SU-DHL-6 (cell line): Measurements from ENCODE around the gene TNPO2.

Source experiments
- H2AFZ ChIP-seq: fragments of 200-600 bp; sonication (generic); 2 replicates; pipeline ENCODE4 v1.6.1; 2014; ENCODE audit warnings: low read depth, mild to moderate bottlenecking, moderate library complexity, mixed read lengths, antibody characterized with exemption, low read length; ENCODE audit not compliant: severe bottlenecking
- H3F3A ChIP-seq: fragments of 200-600 bp; shearing (Covaris generic); 2 replicates; pipeline ENCODE4 v1.6.0; 2016; ENCODE audit warnings: antibody characterized with exemption, mild to moderate bottlenecking; ENCODE audit not compliant: insufficient read depth
- H3K27ac ChIP-seq: fragments of 200-600 bp; sonication (generic); 2 replicates; pipeline ENCODE4 v1.5.1; 2016; ENCODE audit warnings: low read depth, mild to moderate bottlenecking, low read length, moderate library complexity, mixed read lengths
- H3K27me3 ChIP-seq: fragments of 200-600 bp; sonication (generic), shearing (Covaris generic); 2 replicates; pipeline ENCODE4 v1.6.0; 2014; ENCODE audit warnings: mild to moderate bottlenecking, low read length
- H3K36me3 ChIP-seq: fragments of 200-600 bp; sonication (generic); 2 replicates; pipeline ENCODE4 v1.6.1; 2014; ENCODE audit warnings: mild to moderate bottlenecking, low read length, mixed read lengths
- H3K4me2 ChIP-seq: fragments of 300-600, 200-600 bp; shearing (Covaris generic), sonication (generic); 2 replicates; pipeline ENCODE4 v1.6.0; 2014; ENCODE audit warnings: low read length, low read depth, mild to moderate bottlenecking; ENCODE audit not compliant: poor library complexity, severe bottlenecking
- H3K4me3 ChIP-seq: fragments of 200-600 bp; sonication (generic); 2 replicates; pipeline ENCODE4 v1.5.1; 2014; ENCODE audit warnings: antibody characterized with exemption, low read length, mild to moderate bottlenecking, mixed read lengths; ENCODE audit not compliant: insufficient read depth, poor library complexity, severe bottlenecking
- H3K79me2 ChIP-seq: fragments of 200-600 bp; sonication (generic); 2 replicates; pipeline ENCODE4 v1.6.1; 2014; ENCODE audit warnings: mild to moderate bottlenecking, low read length, moderate library complexity; ENCODE audit not compliant: insufficient read depth
- H3K9ac ChIP-seq: fragments of 200-600 bp; sonication (generic); 2 replicates; pipeline ENCODE4 v1.7.0; 2014; ENCODE audit warnings: mild to moderate bottlenecking, low read length
- H3K9me2 ChIP-seq: fragments of 200-600 bp; sonication (generic); replicated peaks from 2 replicates; pipeline ENCODE4 v1.6.1; 2014; ENCODE audit warnings: low read length; ENCODE audit not compliant: insufficient read depth
- H3K9me3 ChIP-seq: fragments of 200-600 bp; sonication (generic); 2 replicates; pipeline ENCODE4 v1.6.1; 2014; ENCODE audit warnings: low read length, mixed read lengths; ENCODE audit not compliant: insufficient read depth
- H4K20me1 ChIP-seq: fragments of 200-600 bp; sonication (generic); 2 replicates; pipeline ENCODE4 v1.6.1; 2014; ENCODE audit warnings: low read depth, mild to moderate bottlenecking, antibody characterized with exemption, low read length, moderate library complexity, mixed read lengths
- CTCF ChIP-seq: fragments of 200-600 bp; sonication (generic); IDR thresholded peaks from one replicate; pipeline ENCODE4 v1.5.1; 2017; ENCODE audit warnings: antibody characterized with exemption, mild to moderate bottlenecking, low read length, moderate library complexity; ENCODE audit not compliant: insufficient read depth, poor library complexity, severe bottlenecking
- EZH2phosphoT487 ChIP-seq: fragments of 200-600 bp; sonication (generic), shearing (Covaris generic); conservative IDR thresholded peaks from 2 replicates; pipeline ENCODE4 v1.6.1; 2018; ENCODE audit warnings: mild to moderate bottlenecking, antibody characterized with exemption, low read length, moderate library complexity, mixed read lengths

The TNPO2 gene

GRCh38 chr19:12676384-12676792 lies 47.3 kb downstream of the TNPO2 start:
- H3F3A ChIP-seq: peaks cover 11% of the 10 kb centered on the region
- no peaks in the 10 kb centered on the region; the same call in 1 of the 2 replicates for H3K36me3 ChIP-seq
- H3K27ac ChIP-seq: no peak overlapping the region
- H2AFZ ChIP-seq: no peak overlapping the region
- H3K9ac ChIP-seq: no peak overlapping the region
- H4K20me1 ChIP-seq: peaks cover 3% of the 10 kb centered on the region; the same call in 1 of the 2 replicates
- peaks cover 16% of the 10 kb centered on the region for H3K79me2 ChIP-seq
- H3K4me2 ChIP-seq: no peak overlapping the region
- H3K9me2 ChIP-seq: no peaks in the 10 kb centered on the region
- TF ChIP-seq CTCF (peak; percentile 82), EZH2phosphoT487 (no peak)
- H3K4me3 ChIP-seq: no peak overlapping the region
- H3K27me3 ChIP-seq: no peaks in the 10 kb centered on the region
- no peaks in the 10 kb centered on the region for H3K9me3 ChIP-seq

DNA sequence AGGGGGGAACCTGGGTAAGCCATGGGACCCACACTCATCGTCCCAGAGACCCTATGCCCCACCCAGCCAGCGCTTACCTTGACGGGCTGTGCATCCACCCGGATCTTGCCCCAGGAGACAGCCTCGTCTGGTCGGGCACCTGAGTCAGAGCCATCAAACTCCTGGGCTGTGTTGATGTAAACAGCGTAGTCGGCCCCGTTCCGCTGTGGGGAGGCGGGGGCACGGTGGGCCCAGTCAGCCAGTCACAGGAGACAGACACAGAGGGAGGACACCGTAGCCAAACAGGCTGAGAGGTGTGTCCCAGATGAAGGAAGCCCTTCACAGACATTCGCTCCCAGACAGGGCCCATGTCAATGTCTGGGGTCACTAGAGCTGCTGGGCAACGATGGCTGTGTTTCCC lies 47.8 kb downstream of the TNPO2 start:
- Histone ChIP-seq H3K4me2 (no peak overlapping the region), H3K27me3 (no peaks in the 10 kb centered on the region), H4K20me1 (peaks cover 3% of the 10 kb centered on the region; the same call in 1 of the 2 replicates), H3K9me2 (no peaks in the 10 kb centered on the region), H3F3A (peaks cover 6% of the 10 kb centered on the region; the same call in 1 of the 2 replicates), H2AFZ (no peak overlapping the region), H3K4me3 (no peak overlapping the region), H3K9ac (no peak overlapping the region), H3K36me3 (no peaks in the 10 kb centered on the region; the same call in 1 of the 2 replicates), H3K79me2 (peaks cover 15% of the 10 kb centered on the region), H3K27ac (no peak overlapping the region), H3K9me3 (no peaks in the 10 kb centered on the region)
- TF ChIP-seq EZH2phosphoT487 (no peak), CTCF (no peak)

- Histone ChIP-seq H3K4me3 (no peak overlapping the region), H3K9me3 (no peaks in the 10 kb centered on the region), H3K27ac (no peak overlapping the region), H3K27me3 (no peaks in the 10 kb centered on the region), H2AFZ (no peak overlapping the region), H3K9me2 (no peaks in the 10 kb centered on the region), H3K79me2 (peaks cover 15% of the 10 kb centered on the region), H3F3A (0 out of 2 replicates have a peak, but pooled peaks cover 5% of the 10 kb centered on the region), H3K36me3 (no peaks in the 10 kb centered on the region; the same call in 1 of the 2 replicates), H3K9ac (no peak overlapping the region), H4K20me1 (peaks cover 3% of the 10 kb centered on the region; the same call in 1 of the 2 replicates), H3K4me2 (no peak overlapping the region)
- TF ChIP-seq EZH2phosphoT487 (no peak), CTCF (no peak)
These were observed 48.3 kb downstream of the TNPO2 start for GRCh38 chr19:12675399-12675798.
